GM21390 (cell line): ENCODE data around the gene SNTG2.

Experiments used
- ATAC-seq: cut with Tn5 transposase; IDR thresholded peaks from one replicate; pipeline ENCODE4 v1.9.1; 2021; ENCODE audit not compliant: unreplicated experiment

The SNTG2 gene

DNA sequence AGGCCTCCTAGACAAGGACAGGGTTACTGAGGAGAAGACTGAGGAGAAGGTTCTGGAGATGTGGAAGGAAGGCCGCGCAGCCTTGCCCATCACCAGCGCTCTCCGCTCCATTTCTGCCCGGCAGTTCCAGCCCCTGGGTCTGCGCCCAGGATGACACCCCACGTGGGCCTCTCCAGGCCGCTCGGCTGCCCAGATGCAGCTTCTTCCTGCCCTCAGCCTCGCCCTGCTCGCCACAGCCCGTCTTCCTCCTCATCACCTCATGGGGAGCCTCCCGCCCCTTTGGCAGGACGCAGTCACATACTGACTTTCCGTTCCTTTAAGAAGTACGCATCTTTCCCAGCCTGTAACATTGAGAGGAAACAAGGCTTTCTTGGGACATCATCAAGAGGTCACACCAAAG is 37.1 kb downstream of the SNTG2 start:
- no peak for ATAC-seq

- ATAC-seq = no peak
Observed at GRCh38 chr2:989781-990467, 39.3 kb downstream of the SNTG2 start.

DNA sequence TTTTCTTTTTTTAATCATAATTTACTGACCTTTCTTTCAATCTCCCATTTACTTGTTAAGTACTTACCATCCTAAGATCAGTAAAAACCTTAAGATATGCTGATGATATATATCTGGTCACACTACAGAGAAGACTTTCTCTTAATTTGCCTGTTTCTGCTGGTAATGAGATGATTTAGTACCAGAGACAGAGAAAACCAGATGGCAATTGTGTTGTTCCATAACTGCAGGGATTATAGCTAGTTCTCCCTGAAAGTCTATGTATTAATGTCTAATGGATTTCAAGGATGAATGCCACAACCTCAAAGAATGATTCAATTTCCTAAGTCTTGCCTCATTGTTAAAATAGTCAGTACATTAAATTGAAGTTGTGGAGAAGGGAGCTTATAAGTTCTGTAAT is 40.3 kb downstream of the SNTG2 start:
- ATAC-seq = no peak

- ATAC-seq = no peak
Observed at GRCh38 chr2:1002350-1002749, 51.7 kb downstream of the SNTG2 start.

GRCh38 chr2:1004398-1004797 is 53.7 kb downstream of the SNTG2 start:
- no peak for ATAC-seq

- no peak for ATAC-seq
Observed at GRCh38 chr2:1010415-1010930, 59.8 kb downstream of the SNTG2 start.

DNA sequence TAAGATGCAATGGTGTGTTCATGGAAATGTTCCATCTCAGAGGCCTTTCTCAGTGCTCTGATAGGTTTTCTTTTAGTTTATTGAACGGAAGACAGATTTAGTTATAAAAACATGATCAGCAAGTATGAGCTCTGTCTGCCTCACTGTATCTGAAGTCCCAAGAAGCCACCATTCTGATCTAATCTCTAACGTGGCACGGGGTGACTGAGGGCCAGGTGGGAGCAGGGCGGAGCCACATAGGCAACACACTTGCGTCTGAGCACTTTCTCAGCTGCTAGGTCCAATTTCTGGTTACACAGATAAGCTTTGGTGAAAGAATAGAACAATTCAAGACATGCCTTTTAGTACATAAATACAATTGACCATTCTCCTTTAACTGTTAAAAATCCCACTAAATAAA is 60.4 kb downstream of the SNTG2 start:
- no peak for ATAC-seq

- ATAC-seq = no peak
Observed at GRCh38 chr2:1011985-1012384, 61.3 kb downstream of the SNTG2 start.

- ATAC-seq = no peak
Observed at GRCh38 chr2:1014802-1015201, 64.2 kb downstream of the SNTG2 start.

DNA sequence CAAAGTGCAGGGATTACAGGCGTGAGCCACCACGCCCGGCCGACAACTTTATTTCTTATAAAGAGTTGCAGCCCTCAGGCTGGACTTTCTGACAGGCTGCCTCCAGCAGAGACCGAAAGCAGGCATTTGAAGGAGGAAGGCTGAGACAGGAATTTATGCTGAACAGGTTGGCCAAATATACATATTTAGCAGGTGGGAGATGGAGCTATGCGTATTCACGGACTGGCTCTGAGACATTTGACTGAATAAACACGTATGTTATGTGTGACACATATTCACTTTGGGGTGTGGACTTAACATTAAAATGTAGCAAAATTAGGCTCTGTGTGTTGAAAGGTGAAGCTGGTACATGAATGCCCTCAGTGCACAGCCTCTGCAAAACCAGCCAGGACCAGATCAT is 65.9 kb downstream of the SNTG2 start:
- no peak for ATAC-seq

DNA sequence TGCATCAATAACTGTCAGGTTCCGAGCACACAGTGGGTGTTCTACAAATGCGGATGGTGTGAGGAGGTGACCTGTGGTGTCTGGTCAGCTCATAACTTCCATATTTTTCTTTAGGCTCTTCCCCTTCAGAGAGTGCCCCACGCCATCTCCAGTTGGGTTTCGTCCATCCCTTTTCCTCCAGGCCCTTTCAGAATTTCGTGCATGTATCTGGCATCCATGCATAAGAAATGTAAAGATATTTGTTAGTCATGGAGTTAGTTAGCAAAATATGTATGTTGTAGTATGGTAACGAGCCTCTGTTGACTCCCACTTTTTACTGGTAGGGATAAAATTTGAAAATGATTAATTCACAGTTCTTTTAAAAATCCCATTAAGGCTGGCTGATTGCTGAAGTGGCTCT is 67.2 kb downstream of the SNTG2 start:
- ATAC-seq = no peak

DNA sequence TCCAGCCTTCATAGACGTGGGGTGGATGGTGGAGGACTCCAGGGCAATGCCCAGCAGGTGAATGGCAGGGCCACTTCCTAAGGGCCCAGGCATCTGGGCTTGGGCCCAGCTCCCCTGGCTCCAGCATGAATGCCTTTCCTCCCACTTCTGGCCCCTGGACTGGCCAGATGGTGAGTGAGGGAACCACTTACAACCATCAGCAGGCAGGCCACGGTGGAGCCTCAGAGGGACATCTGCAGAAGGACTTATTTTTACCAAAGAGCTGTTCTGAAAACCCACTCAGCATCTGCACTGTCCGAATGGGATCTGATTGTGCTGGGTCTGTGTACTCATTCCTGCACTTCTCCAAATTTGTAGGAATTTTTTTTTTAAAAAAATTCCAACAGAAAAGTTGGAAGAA is 69.6 kb downstream of the SNTG2 start:
- ATAC-seq = no peak

DNA sequence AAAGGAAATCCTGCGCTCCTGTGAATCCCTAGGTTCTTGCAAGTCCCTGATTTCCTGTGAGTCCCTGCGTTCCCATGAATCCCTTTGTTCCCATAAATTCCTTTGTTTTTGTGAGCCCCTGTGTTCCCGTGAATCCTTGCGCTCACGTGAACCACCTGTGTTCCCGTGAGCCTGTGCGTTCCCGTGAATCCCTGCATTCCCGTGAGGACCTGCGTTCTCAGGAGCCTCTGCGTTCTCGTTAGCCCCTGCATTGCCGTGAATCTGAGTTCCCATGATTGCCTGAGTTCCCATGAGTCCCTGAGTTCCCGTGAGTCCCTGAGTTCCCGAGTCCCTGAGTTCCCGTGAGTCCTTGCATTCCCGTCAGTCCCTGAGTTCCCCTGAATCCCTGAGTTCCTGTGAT is 71.5 kb downstream of the SNTG2 start:
- no peak for ATAC-seq

- ATAC-seq = no peak
Observed at GRCh38 chr2:1024981-1025380, 74.3 kb downstream of the SNTG2 start.

DNA sequence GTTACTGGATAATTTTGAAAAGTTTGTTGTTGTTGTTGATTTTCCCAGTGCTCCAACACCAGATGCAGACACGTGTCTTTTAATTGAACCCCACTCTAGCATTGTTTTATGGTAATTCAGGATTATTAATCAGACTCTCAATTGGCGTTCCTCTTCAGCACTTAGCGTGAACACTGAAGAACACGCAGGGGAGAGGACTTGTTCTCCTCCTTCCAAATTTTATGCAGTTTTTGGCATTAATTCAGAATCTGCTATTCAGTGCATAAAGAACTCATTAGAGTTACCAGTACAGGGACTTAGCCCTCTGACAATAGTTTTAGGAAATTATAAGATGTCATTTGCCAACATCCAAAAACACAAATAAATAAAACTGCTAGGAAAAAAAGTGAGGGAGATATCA is 75.5 kb downstream of the SNTG2 start:
- no peak for ATAC-seq

DNA sequence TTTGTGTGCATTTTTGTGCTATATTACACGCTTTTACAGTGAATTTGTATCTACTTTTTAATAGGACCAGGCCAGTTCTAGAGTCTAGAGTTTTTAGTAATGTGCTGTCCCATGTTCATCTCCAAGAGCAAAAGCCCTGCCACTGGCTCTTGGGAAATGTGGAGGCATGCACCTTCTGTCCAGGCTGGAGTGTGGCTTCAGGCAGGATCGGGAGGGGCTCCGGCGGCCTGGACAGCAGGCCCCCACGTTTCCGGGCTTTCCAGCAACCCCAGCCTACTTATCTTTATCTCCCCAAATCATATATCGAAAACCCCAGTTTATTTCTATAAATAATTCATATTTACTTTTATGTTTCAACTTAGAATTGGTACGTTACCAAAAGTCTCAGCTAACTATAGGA is 78.2 kb downstream of the SNTG2 start:
- ATAC-seq = no peak

- no peak for ATAC-seq
Observed at GRCh38 chr2:1032030-1032429, 81.4 kb downstream of the SNTG2 start.

- no peak for ATAC-seq
Observed at GRCh38 chr2:1033069-1033468, 82.4 kb downstream of the SNTG2 start.

DNA sequence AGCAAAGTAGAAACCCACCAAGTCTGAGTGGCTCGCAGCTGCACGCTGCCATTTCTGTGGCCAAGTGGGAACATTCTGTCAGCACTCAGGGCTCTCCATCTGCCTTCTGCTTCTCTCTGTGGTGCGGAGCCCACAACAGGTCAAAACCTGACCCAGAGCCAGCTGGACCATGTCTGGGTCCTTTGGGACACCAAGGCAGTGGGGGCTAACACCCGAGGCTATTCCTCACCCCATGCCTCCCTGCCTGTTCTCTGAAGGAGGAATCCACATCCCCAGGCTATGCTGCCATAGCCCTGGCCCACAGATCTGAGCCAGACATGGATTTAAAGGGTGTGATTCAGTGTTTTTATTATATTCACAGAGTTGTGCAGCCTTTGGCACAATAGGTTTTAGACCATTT is 86.4 kb downstream of the SNTG2 start:
- no peak for ATAC-seq

DNA sequence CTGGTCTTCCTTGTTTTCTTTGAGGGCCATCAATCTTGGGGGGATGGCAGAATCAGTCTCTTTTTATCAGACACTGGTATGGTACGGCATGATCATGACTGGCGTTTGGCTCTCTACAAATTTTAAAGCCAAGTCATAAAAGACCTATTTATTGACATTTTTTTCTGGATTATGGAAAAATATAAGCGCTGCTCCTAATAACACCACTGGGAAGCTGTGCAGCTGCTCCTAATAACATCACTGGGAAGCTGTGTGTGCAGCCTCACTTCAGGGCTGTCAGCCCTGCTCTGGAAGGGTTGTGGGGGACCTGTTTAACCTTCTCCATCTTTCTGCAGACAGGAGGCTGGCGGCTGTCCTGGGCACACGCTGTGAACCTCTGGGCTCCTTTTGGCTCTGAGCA is 88.9 kb downstream of the SNTG2 start:
- ATAC-seq = no peak

DNA sequence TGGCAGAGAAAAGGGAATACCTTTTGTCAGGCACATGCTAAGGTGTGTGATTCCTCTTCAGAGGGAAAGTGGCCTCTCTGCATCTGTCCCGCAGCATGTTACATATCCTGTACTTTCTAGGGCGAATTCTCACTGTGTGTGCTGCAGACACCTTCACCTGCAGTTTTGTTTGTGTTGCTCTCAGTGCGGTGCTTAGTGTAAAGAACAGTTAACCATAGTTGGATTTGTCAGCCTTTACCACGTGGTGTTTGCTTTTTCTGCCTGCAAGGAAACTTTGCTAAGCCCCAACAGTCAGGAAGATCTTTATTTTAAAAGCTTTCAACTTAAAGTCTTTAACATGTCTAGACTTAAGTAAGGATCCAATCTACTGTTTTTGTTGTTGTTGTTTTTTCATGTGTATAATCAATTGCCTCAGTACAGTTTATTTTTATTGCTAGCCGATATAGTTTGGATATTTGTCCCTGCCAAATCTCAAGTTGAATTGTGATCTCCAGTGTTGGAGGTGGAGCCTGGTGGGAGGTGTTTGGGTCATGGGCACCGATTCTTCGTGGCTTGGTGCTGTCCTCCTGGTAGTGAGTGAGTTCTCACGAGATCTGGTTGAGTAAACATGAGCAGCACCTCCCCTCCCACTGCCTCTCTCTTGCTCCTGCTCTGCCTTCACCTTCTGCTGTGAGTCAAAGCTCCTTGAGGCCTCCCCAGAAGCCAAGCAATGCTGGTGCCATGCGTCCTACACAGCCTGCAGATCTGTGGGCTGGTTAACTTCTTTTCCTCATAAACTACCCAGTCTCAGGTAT is 90.6 kb downstream of the SNTG2 start:
- ATAC-seq = no peak

DNA sequence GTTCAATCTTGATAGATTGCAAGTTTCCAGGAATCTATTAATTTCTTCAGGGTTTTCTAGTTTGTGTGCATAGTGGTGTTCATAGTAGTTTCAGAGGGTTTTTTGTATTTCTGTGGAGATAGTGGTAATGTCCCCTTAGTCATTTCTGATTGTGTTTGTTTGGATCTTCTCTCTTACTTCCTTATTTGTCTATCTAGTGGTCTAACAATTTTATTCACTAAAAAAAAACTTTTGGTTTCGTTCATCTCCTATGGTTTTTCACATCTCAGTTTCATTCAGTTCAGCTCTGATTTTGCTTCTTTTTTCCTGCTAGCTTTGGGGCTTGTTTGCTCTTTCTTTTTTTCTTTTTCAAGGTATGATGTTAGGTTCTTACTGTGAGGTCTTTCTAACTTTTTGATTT is 94.5 kb downstream of the SNTG2 start:
- peak; percentile 75 for ATAC-seq

DNA sequence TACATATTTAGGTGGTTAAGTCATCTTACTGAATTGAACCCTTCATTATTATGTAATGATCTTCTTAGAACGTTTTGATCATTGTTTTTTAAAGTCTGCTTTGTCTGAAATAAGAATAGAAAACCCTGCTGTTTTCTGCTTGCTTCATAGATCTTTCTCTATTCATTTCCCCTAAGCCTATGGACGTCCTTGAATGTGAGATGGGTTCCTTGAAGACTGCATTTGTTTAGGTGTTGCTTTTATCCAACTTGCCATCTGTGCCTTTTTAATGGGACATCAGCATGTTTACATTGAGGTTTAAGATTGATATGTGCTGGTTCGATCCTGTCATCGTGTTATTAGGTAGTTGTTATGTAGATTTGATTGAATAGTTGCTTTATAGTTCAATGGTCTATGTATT is 95.4 kb downstream of the SNTG2 start:
- ATAC-seq = no peak
